Transverse colon (tissue), 4 donors: Measurements from ENCODE around the gene IGF2BP2. TPM values are rescaled to one million over a fixed set of nuclear protein-coding genes. Genes with fewer than 3 reads are reported as not detected.
"Not testable (repeated sequence)": the region's sequence is repeated elsewhere in the genome, so short reads cannot be mapped to it uniquely, and the experiment has no call there.

Source experiments
- DNase-seq: peaks from one replicate; pipeline ENCODE4 v3.0.0-alpha.2; 2019
- H3K27ac ChIP-seq, 4 donors: fragments of 200-600 bp; sonication (generic); 2 replicates each; pipeline ENCODE4 v1.5.1; 2016 to 2018; ENCODE audit warnings: inconsistent platforms in 4 of 4
- H3K27me3 ChIP-seq: fragments of 200-600 bp; sonication (generic); 2 replicates; pipeline ENCODE4 v1.5.1; 2017; ENCODE audit warnings: inconsistent platforms
- H3K36me3 ChIP-seq, 4 donors: fragments of 200-600 bp; sonication (generic); 2 replicates each; pipeline ENCODE4 v1.5.1; 2017 to 2019; ENCODE audit warnings: inconsistent platforms in 4 of 4
- H3K4me1 ChIP-seq, 4 donors: fragments of 200-600 bp; sonication (generic); 2 replicates each; pipeline ENCODE4 v1.5.1; 2017 to 2020; ENCODE audit warnings: inconsistent platforms in 4 of 4
- H3K4me3 ChIP-seq, 4 donors: fragments of 200-600 bp; sonication (generic); 1 replicate in 1 of 4; 2 replicates in 3 of 4; pipeline versions ENCODE4 v1.5.1 to v1.6.1; 2017 to 2019; ENCODE audit warnings: inconsistent platforms in 4 of 4
- H3K9me3 ChIP-seq, 2 donors: fragments of 200-600 bp; sonication (generic); 2 replicates each; pipeline ENCODE4 v1.5.1; 2017 to 2019; ENCODE audit warnings: inconsistent platforms in 2 of 2
- EP300 ChIP-seq: sonication (generic); formaldehyde crosslinking; IDR thresholded peaks from one replicate; pipeline ENCODE4 v1.6.1; 2017; ENCODE audit warnings: antibody characterized with exemption, low read depth
- POLR2A ChIP-seq: fragments of 450-650 bp; IDR thresholded peaks from one replicate; pipeline ENCODE4 v1.6.1; 2016; ENCODE audit warnings: antibody characterized with exemption, mild to moderate bottlenecking, moderate library complexity
- POLR2AphosphoS5 ChIP-seq, 3 donors: sonication (generic); formaldehyde crosslinking; IDR thresholded peaks; one replicate each; pipeline ENCODE4 v1.6.1; 2016; ENCODE audit warnings: antibody characterized with exemption in 3 of 3
- WGBS, 2 donors: methylation state at CpG; one replicate each; pipeline ENCODE4 v1.1.5; 2018; ENCODE audit warnings: low coverage in 1 of 2; 5-methylcytosine and 5-hydroxymethylcytosine counted together
- in situ Hi-C, 4 donors: fragments of 200-750 bp; cut with MboI; loops; one replicate each; pipeline versions ENCODE4 v1.15.0 to v1.15.1; 2017; ENCODE audit warnings: low sequenced_read_pairs in 3 of 4, low pct_ligation_motif_present in 1 of 4, low pct_unique_long_range_greater_than_20kb in 1 of 4
- intact Hi-C: fragments of 100-400 bp; cut with DNase I; formaldehyde crosslinking; loops from one replicate; pipeline ENCODE4 v1.15.1; 2023; ENCODE audit warnings: low total_unique reads
- total RNA-seq, 4 donors: library from RNA; depleted of rRNA; stranded (reverse); fragments of >200 nt; gene quantifications; one replicate each; pipeline ENCODE4 v1.1.0, GENCODE V29; 2016
- TF ChIP-seq, protein P1 (sequence below), 5 experiments: fragments of 200-600 bp in 3 of 5; fragments of 450-650 bp in 2 of 5; sonication (generic) in 3 of 5; IDR thresholded peaks; 1 replicate in 2 of 5; 2 replicates in 3 of 5; pipeline ENCODE4 v1.5.1; 2016 to 2017; ENCODE audit warnings: antibody characterized with exemption in 5 of 5, inconsistent platforms in 3 of 5, mild to moderate bottlenecking in 2 of 5, moderate library complexity in 1 of 5

IGF2BP2 gene
- total RNA-seq, 4 donors from 2014 or later = 51.3 to 179 (median 82.9) TPM

DNA sequence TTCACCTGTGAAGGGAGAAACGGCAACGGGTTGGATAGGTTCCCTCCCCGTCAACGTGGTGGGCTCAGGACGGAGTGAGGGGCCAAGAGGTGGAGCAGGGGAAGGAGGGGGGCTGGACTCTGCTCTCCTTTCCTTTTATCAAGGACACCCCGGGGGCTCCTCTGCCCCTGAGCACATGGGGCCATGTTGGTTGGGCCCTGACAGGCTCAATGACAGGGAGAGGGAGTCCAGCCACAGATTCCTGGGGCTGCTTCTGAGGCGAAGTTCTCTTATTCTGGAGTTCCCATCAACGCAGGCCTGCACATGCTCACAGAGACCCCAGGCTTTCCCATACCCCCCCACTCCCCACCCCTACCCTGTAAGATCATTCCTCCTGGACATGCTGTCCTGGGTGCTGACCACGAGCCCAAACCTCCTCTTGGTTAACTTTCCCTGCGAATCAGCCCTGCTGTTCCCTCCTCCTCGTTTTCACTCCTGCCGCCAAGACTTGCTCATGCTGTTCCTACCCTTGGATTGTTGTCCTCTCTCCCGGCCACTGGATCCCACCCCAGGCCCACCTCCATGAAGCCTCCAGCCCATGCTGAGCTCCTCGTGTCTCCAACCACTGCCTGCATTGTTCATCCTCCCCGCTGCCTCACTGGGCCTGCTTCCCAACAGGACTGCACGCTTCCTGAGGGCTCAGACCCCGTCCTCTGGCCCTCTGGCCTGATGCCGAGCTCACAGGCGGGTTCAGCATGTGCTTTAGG lies 177.5 kb downstream of the IGF2BP2 start:
- TF ChIP-seq, protein P1, sequence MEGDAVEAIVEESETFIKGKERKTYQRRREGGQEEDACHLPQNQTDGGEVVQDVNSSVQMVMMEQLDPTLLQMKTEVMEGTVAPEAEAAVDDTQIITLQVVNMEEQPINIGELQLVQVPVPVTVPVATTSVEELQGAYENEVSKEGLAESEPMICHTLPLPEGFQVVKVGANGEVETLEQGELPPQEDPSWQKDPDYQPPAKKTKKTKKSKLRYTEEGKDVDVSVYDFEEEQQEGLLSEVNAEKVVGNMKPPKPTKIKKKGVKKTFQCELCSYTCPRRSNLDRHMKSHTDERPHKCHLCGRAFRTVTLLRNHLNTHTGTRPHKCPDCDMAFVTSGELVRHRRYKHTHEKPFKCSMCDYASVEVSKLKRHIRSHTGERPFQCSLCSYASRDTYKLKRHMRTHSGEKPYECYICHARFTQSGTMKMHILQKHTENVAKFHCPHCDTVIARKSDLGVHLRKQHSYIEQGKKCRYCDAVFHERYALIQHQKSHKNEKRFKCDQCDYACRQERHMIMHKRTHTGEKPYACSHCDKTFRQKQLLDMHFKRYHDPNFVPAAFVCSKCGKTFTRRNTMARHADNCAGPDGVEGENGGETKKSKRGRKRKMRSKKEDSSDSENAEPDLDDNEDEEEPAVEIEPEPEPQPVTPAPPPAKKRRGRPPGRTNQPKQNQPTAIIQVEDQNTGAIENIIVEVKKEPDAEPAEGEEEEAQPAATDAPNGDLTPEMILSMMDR (IDR thresholded peaks at IDR 0.05) = no peak
- TF ChIP-seq POLR2A (no peak), EP300 (no peak), POLR2AphosphoS5 (IDR thresholded peaks at IDR 0.05) (no peak)
- Histone ChIP-seq H3K4me3 (no peak overlapping the region), H3K36me3 (no peaks in the 10 kb centered on the region), H3K27ac (no peak overlapping the region), H3K27me3 (no peaks in the 10 kb centered on the region), H3K9me3 (no peaks in the 10 kb centered on the region), H3K4me1 (no peaks in the 10 kb centered on the region)
- 89 to 97% methylated on average over 6 to 19 of the region's 19 CpGs for WGBS, 2 donors
- in situ Hi-C loops = no loop called here
- intact Hi-C loops = no loop called here
- no peak for DNase-seq

DNA sequence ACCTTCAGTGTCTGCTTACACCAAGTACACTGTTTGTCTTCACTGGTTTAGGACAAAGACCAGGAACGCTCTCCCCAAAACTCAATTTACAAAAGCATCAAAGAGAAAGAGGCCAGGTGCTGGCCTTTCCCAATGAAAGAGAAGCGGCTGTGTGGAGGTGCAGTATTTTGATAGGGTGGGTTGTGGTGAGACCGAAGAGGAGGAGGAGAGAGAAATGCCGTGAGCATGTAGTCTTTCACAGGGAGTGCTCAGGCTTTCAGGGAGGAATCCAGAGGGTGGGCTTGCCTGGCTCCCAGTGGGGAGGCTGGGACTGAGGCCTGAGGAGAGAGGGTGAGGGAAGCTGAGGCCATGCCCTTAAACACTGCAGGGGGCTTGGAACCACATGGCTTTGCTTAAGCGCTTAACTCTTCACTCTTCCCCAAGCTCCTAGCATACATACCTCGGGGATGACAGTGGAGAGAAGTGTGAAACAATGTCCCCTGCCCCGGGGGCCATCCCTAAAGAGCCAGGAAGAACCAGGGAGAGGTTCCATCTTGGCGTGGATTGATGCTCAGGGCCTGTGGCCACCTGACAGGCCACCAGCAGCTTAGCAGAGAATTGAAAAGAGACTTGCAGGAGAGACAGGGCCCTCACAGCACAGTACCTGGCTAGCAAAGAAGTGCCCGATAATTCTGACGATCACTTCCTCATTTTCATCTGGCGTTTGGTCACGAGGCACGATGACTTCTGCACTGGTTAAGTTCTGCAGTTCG lies 178.3 kb downstream of the IGF2BP2 start:
- Histone ChIP-seq H3K4me3 (no peak overlapping the region), H3K36me3 (no peaks in the 10 kb centered on the region), H3K9me3 (no peaks in the 10 kb centered on the region), H3K4me1 (no peaks in the 10 kb centered on the region), H3K27me3 (no peaks in the 10 kb centered on the region), H3K27ac (no peak overlapping the region)
- no peak for DNase-seq
- in situ Hi-C loops (no loop called here), intact Hi-C loops (no loop called here)
- WGBS, 2 donors = 73 to 95% methylated on average over 9 to 14 of the region's 14 CpGs
- no peak for TF ChIP-seq POLR2AphosphoS5 (IDR thresholded peaks at IDR 0.05)
- TF ChIP-seq POLR2A = no peak
- TF ChIP-seq, protein P1 (IDR thresholded peaks at IDR 0.05) = no peak
- TF ChIP-seq EP300 = no peak

- Histone ChIP-seq H3K27ac (no peak overlapping the region), H3K36me3 (no peaks in the 10 kb centered on the region), H3K4me1 (no peaks in the 10 kb centered on the region), H3K9me3 (no peaks in the 10 kb centered on the region), H3K27me3 (no peaks in the 10 kb centered on the region), H3K4me3 (no peak overlapping the region)
- intact Hi-C loops (no loop called here), in situ Hi-C loops (no loop called here)
- DNase-seq = no peak
- WGBS, 2 donors = 79% methylated on average over 15 of the region's 16 CpGs; no CpG with 5 or more reads in 1 of the 2 donors
- no peak for TF ChIP-seq POLR2A
- no peak for TF ChIP-seq POLR2AphosphoS5 (IDR thresholded peaks at IDR 0.05)
- TF ChIP-seq, protein P1 (IDR thresholded peaks at IDR 0.05) = no peak
- no peak for TF ChIP-seq EP300
Observed at GRCh38 chr3:185645596-185646381, 179.1 kb downstream of the IGF2BP2 start.

- intact Hi-C loops, H3K27ac ChIP-seq, H3K36me3 ChIP-seq, DNase-seq, in situ Hi-C loops, H3K4me3 ChIP-seq, H3K27me3 ChIP-seq, H3K4me1 ChIP-seq, H3K9me3 ChIP-seq: not testable (repeated sequence)
- WGBS, 2 donors = 75 to 83% methylated on average over 7 to 17 of the region's 17 CpGs
Observed at GRCh38 chr3:185645191-185645590, 179.7 kb downstream of the IGF2BP2 start.
